GM18873 (cell line): ENCODE measurements around the gene DHRS13.
A peak's percentile ranks its signal among the peaks of the same experiment; 100 is the strongest.
"Not testable (repeated sequence)": the region's sequence is repeated elsewhere in the genome, so short reads cannot be mapped to it uniquely, and the experiment has no call there.

Source experiments
- ATAC-seq: cut with Tn5 transposase; IDR thresholded peaks from one replicate; pipeline ENCODE4 v1.9.1; 2021; ENCODE audit warnings: mild to moderate bottlenecking, moderate library complexity, moderate number of reproducible peaks; ENCODE audit not compliant: unreplicated experiment, low FRiP score

Gene DHRS13

GRCh38 chr17:28885363-28885762 is 17.5 kb downstream of the DHRS13 start:
- no peak for ATAC-seq

GRCh38 chr17:28883967-28884702 is 18.7 kb downstream of the DHRS13 start:
- ATAC-seq, result no peak

- ATAC-seq, result no peak
These were observed 20.6 kb downstream of the DHRS13 start for GRCh38 chr17:28882154-28882895.

- no peak for ATAC-seq
These were observed 21.3 kb downstream of the DHRS13 start for GRCh38 chr17:28881533-28882056.

GRCh38 chr17:28880572-28880945 is 22.3 kb downstream of the DHRS13 start:
- no peak for ATAC-seq

GRCh38 chr17:28879886-28880571 is 22.9 kb downstream of the DHRS13 start:
- no peak for ATAC-seq

- no peak for ATAC-seq
These were observed 23.9 kb downstream of the DHRS13 start for GRCh38 chr17:28878981-28879380.

GRCh38 chr17:28878158-28878910 is 24.5 kb downstream of the DHRS13 start:
- no peak for ATAC-seq

GRCh38 chr17:28877150-28877711 is 25.6 kb downstream of the DHRS13 start:
- ATAC-seq, result not testable (repeated sequence)

GRCh38 chr17:28875848-28876550 is 26.9 kb downstream of the DHRS13 start:
- ATAC-seq, result no peak

- no peak for ATAC-seq
These were observed 28.1 kb downstream of the DHRS13 start for GRCh38 chr17:28874750-28875149.

GRCh38 chr17:28873839-28874238 is 29.0 kb downstream of the DHRS13 start:
- no peak for ATAC-seq

- peak; percentile 75 for ATAC-seq
These were observed 31.8 kb downstream of the DHRS13 start for GRCh38 chr17:28871056-28871579.

- no peak for ATAC-seq
These were observed 35.6 kb downstream of the DHRS13 start for GRCh38 chr17:28867276-28867675.

- no peak for ATAC-seq
These were observed 36.7 kb downstream of the DHRS13 start for GRCh38 chr17:28865946-28866752.

GRCh38 chr17:28864991-28865849 is 37.7 kb downstream of the DHRS13 start:
- ATAC-seq, result no peak

- no peak for ATAC-seq
These were observed 38.9 kb downstream of the DHRS13 start for GRCh38 chr17:28863953-28864352.

- no peak for ATAC-seq
These were observed 40.3 kb downstream of the DHRS13 start for GRCh38 chr17:28862561-28862960.
